SU-DHL-6 (cell line): Measurements from ENCODE around the gene STARD3NL.

Experiments used
- H2AFZ ChIP-seq: fragments of 200-600 bp; sonication (generic); 2 replicates; pipeline ENCODE4 v1.6.1; 2014; ENCODE audit warnings: low read depth, mild to moderate bottlenecking, moderate library complexity, mixed read lengths, antibody characterized with exemption, low read length; ENCODE audit not compliant: severe bottlenecking
- H3F3A ChIP-seq: fragments of 200-600 bp; shearing (Covaris generic); 2 replicates; pipeline ENCODE4 v1.6.0; 2016; ENCODE audit warnings: antibody characterized with exemption, mild to moderate bottlenecking; ENCODE audit not compliant: insufficient read depth
- H3K27ac ChIP-seq: fragments of 200-600 bp; sonication (generic); 2 replicates; pipeline ENCODE4 v1.5.1; 2016; ENCODE audit warnings: low read depth, mild to moderate bottlenecking, low read length, moderate library complexity, mixed read lengths
- H3K27me3 ChIP-seq: fragments of 200-600 bp; sonication (generic), shearing (Covaris generic); 2 replicates; pipeline ENCODE4 v1.6.0; 2014; ENCODE audit warnings: mild to moderate bottlenecking, low read length
- H3K36me3 ChIP-seq: fragments of 200-600 bp; sonication (generic); 2 replicates; pipeline ENCODE4 v1.6.1; 2014; ENCODE audit warnings: mild to moderate bottlenecking, low read length, mixed read lengths
- H3K4me2 ChIP-seq: fragments of 300-600, 200-600 bp; shearing (Covaris generic), sonication (generic); 2 replicates; pipeline ENCODE4 v1.6.0; 2014; ENCODE audit warnings: low read length, low read depth, mild to moderate bottlenecking; ENCODE audit not compliant: poor library complexity, severe bottlenecking
- H3K4me3 ChIP-seq: fragments of 200-600 bp; sonication (generic); 2 replicates; pipeline ENCODE4 v1.5.1; 2014; ENCODE audit warnings: antibody characterized with exemption, low read length, mild to moderate bottlenecking, mixed read lengths; ENCODE audit not compliant: insufficient read depth, poor library complexity, severe bottlenecking
- H3K79me2 ChIP-seq: fragments of 200-600 bp; sonication (generic); 2 replicates; pipeline ENCODE4 v1.6.1; 2014; ENCODE audit warnings: mild to moderate bottlenecking, low read length, moderate library complexity; ENCODE audit not compliant: insufficient read depth
- H3K9ac ChIP-seq: fragments of 200-600 bp; sonication (generic); 2 replicates; pipeline ENCODE4 v1.7.0; 2014; ENCODE audit warnings: mild to moderate bottlenecking, low read length
- H3K9me2 ChIP-seq: fragments of 200-600 bp; sonication (generic); replicated peaks from 2 replicates; pipeline ENCODE4 v1.6.1; 2014; ENCODE audit warnings: low read length; ENCODE audit not compliant: insufficient read depth
- H3K9me3 ChIP-seq: fragments of 200-600 bp; sonication (generic); 2 replicates; pipeline ENCODE4 v1.6.1; 2014; ENCODE audit warnings: low read length, mixed read lengths; ENCODE audit not compliant: insufficient read depth
- H4K20me1 ChIP-seq: fragments of 200-600 bp; sonication (generic); 2 replicates; pipeline ENCODE4 v1.6.1; 2014; ENCODE audit warnings: low read depth, mild to moderate bottlenecking, antibody characterized with exemption, low read length, moderate library complexity, mixed read lengths
- EZH2phosphoT487 ChIP-seq: fragments of 200-600 bp; sonication (generic), shearing (Covaris generic); conservative IDR thresholded peaks from 2 replicates; pipeline ENCODE4 v1.6.1; 2018; ENCODE audit warnings: mild to moderate bottlenecking, antibody characterized with exemption, low read length, moderate library complexity, mixed read lengths
- TF ChIP-seq, protein P1 (sequence below): fragments of 200-600 bp; sonication (generic); IDR thresholded peaks from one replicate; pipeline ENCODE4 v1.5.1; 2017; ENCODE audit warnings: antibody characterized with exemption, mild to moderate bottlenecking, low read length, moderate library complexity; ENCODE audit not compliant: insufficient read depth, poor library complexity, severe bottlenecking

Gene STARD3NL

DNA sequence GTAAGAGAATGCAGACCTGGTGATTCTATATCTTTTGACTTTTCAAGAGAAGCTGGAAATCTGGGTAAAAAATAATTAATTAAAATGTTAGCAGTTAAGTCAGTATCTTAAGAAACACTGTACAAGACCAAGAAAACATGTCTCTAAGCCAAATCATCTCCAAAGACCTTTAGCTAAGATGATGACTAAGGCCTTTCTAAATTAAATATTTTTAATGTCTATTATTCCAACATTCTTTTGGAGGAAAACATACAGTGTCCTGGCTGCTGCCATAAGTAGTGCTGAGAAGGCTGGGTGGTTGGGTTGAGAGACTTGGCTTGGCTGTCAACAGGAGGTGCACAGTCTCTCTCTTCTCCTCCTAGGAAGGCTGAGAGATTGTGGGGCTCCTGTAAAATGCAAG, 20.3 kb downstream of the STARD3NL start:
- Histone ChIP-seq H3K27me3 (no peaks in the 10 kb centered on the region), H3F3A (no peaks in the 10 kb centered on the region), H3K9me3 (no peaks in the 10 kb centered on the region), H3K4me3 (no peak overlapping the region), H3K27ac (no peak overlapping the region), H3K9ac (no peak overlapping the region), H3K4me2 (no peak overlapping the region), H4K20me1 (peaks cover 15% of the 10 kb centered on the region), H3K36me3 (0 out of 2 replicates have a peak, but pooled peaks cover 2% of the 10 kb centered on the region), H3K79me2 (peaks cover 41% of the 10 kb centered on the region), H2AFZ (no peak overlapping the region), H3K9me2 (no peaks in the 10 kb centered on the region)
- TF ChIP-seq EZH2phosphoT487 = no peak
- TF ChIP-seq, protein P1, sequence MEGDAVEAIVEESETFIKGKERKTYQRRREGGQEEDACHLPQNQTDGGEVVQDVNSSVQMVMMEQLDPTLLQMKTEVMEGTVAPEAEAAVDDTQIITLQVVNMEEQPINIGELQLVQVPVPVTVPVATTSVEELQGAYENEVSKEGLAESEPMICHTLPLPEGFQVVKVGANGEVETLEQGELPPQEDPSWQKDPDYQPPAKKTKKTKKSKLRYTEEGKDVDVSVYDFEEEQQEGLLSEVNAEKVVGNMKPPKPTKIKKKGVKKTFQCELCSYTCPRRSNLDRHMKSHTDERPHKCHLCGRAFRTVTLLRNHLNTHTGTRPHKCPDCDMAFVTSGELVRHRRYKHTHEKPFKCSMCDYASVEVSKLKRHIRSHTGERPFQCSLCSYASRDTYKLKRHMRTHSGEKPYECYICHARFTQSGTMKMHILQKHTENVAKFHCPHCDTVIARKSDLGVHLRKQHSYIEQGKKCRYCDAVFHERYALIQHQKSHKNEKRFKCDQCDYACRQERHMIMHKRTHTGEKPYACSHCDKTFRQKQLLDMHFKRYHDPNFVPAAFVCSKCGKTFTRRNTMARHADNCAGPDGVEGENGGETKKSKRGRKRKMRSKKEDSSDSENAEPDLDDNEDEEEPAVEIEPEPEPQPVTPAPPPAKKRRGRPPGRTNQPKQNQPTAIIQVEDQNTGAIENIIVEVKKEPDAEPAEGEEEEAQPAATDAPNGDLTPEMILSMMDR = no peak

DNA sequence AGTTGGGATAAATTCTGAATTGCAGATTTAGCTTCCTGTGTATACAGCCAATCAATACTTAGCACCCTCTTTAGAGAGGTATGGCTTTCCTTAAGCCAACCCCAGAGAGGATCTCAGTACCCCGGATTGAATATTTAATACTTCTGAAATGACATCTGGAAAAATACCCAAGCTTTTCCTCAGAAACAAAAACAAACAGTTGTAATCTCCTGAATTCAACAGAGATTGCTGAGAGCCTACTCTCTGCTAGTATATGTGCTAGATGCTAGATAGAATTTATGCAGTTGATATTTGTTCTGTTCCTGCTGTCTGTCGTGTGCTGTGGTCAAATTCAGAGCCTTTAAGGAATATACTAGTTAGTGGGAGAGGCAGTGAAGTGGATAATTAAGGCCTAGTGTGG, 21.1 kb downstream of the STARD3NL start:
- TF ChIP-seq, protein P1 = no peak
- no peak for TF ChIP-seq EZH2phosphoT487
- H3F3A ChIP-seq = no peaks in the 10 kb centered on the region
- no peaks in the 10 kb centered on the region for H3K9me3 ChIP-seq
- H3K79me2 ChIP-seq = peaks cover 37% of the 10 kb centered on the region
- no peak overlapping the region for H3K9ac ChIP-seq
- peaks cover 13% of the 10 kb centered on the region for H4K20me1 ChIP-seq
- no peaks in the 10 kb centered on the region for H3K9me2 ChIP-seq
- H3K27me3 ChIP-seq = no peaks in the 10 kb centered on the region
- no peak overlapping the region for H3K27ac ChIP-seq
- H3K4me3 ChIP-seq = no peak overlapping the region
- H2AFZ ChIP-seq = no peak overlapping the region
- H3K36me3 ChIP-seq = 0 out of 2 replicates have a peak, but pooled peaks cover 2% of the 10 kb centered on the region
- no peak overlapping the region for H3K4me2 ChIP-seq

DNA sequence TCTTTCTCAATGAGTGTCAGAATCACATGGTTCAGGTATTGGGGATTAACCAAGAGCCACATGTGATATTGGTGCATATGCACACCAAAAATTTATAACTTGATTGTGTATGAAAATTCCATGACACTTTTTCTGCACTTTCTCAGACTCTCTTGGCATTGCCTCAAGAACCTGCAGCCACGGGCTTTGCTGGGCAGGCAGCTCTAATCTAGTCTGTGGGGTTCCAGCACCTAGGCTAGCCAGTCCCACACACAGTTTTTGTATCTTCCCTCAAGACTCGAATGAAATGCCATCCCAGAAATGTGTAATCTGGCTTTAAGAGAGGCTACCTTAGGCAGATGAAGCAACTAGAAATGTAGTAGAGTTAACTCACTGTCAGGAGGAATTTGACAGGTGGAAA, 21.7 kb downstream of the STARD3NL start:
- TF ChIP-seq EZH2phosphoT487 = no peak
- TF ChIP-seq, protein P1 = no peak
- Histone ChIP-seq H3K27me3 (no peaks in the 10 kb centered on the region), H3K4me2 (no peak overlapping the region), H3K9me3 (no peaks in the 10 kb centered on the region), H4K20me1 (peaks cover 13% of the 10 kb centered on the region), H3F3A (no peaks in the 10 kb centered on the region), H3K79me2 (peaks cover 36% of the 10 kb centered on the region), H3K4me3 (no peak overlapping the region), H3K36me3 (0 out of 2 replicates have a peak, but pooled peaks cover 2% of the 10 kb centered on the region), H3K9me2 (no peaks in the 10 kb centered on the region), H3K9ac (no peak overlapping the region), H3K27ac (no peak overlapping the region), H2AFZ (no peak overlapping the region)

DNA sequence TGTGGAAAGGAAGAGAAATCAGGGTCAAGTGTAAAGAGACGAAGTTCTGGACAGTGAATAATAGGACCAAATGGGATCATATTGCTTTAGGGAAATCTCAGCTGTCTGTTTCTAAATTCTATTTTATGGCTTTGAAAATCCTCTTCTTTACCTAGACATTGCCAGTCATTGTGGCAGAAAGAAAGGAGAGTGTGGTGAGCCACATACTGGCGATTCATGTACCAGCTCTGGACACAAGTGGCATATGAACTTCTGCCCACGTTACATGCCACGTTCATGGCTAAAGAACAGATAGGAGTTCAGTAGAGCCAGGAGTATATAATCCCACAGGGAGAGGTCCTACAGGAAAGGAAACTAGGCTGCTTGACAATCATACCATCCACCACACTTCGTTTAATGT, 28.0 kb downstream of the STARD3NL start:
- H4K20me1 ChIP-seq = peaks cover 11% of the 10 kb centered on the region; the same call in 1 of the 2 replicates
- H3K9me2 ChIP-seq = no peaks in the 10 kb centered on the region
- no peak overlapping the region for H3K9ac ChIP-seq
- 0 out of 2 replicates have a peak, but pooled peaks cover 6% of the 10 kb centered on the region for H3K36me3 ChIP-seq
- H3K79me2 ChIP-seq = peaks cover 6% of the 10 kb centered on the region
- no peak overlapping the region for H3K27ac ChIP-seq
- no peaks in the 10 kb centered on the region for H3F3A ChIP-seq
- no peak overlapping the region for H3K4me3 ChIP-seq
- no peak overlapping the region for H2AFZ ChIP-seq
- no peaks in the 10 kb centered on the region for H3K9me3 ChIP-seq
- no peaks in the 10 kb centered on the region for H3K27me3 ChIP-seq
- TF ChIP-seq EZH2phosphoT487 = no peak
- TF ChIP-seq, protein P1 = no peak
- no peak overlapping the region for H3K4me2 ChIP-seq
